Epithelial cell of esophagus (primary cell): Measurements from ENCODE around the gene NRG3.

Experiments
- DNase-seq: peaks from one replicate; pipeline ENCODE4 v3.0.0; 2010; ENCODE audit warnings: low read depth
- H3K4me3 ChIP-seq: 2 replicates; pipeline ENCODE4 v1.5.1; 2011; ENCODE audit warnings: mild to moderate bottlenecking, low read length, control low read depth
- CTCF ChIP-seq: IDR thresholded peaks from 2 replicates; pipeline ENCODE4 v1.5.1; 2011; ENCODE audit warnings: low read depth, mild to moderate bottlenecking, low read length, control low read depth, inconsistent platforms; ENCODE audit not compliant: insufficient read depth; ENCODE audit errors: missing control alignments

NRG3 gene

GRCh38 chr10:82497439-82497838 lies 622.4 kb downstream of the NRG3 start:
- no peak overlapping the region for H3K4me3 ChIP-seq

GRCh38 chr10:82498976-82499375 lies 624.0 kb downstream of the NRG3 start:
- H3K4me3 ChIP-seq: no peak overlapping the region
- TF ChIP-seq CTCF: no peak
- no peak for DNase-seq

More at GRCh38 chr10:82497439-82497838, 622.4 kb downstream of the NRG3 start:
- TF ChIP-seq CTCF: no peak
- DNase-seq: no peak

GRCh38 chr10:82505009-82505408 lies 630.0 kb downstream of the NRG3 start:
- H3K4me3 ChIP-seq: no peak overlapping the region
- no peak for TF ChIP-seq CTCF
- DNase-seq: no peak

- H3K4me3 ChIP-seq: no peak overlapping the region
- DNase-seq: no peak
- no peak for TF ChIP-seq CTCF
Measured at GRCh38 chr10:82506680-82507376, 631.8 kb downstream of the NRG3 start.

GRCh38 chr10:82515256-82515655 lies 640.3 kb downstream of the NRG3 start:
- DNase-seq: no peak
- no peak overlapping the region for H3K4me3 ChIP-seq
- TF ChIP-seq CTCF: no peak

- no peak overlapping the region for H3K4me3 ChIP-seq
- no peak for TF ChIP-seq CTCF
- DNase-seq: no peak
Measured at GRCh38 chr10:82529062-82529461, 654.1 kb downstream of the NRG3 start.

GRCh38 chr10:82535457-82535856 lies 660.5 kb downstream of the NRG3 start:
- no peak for TF ChIP-seq CTCF
- DNase-seq: no peak
- H3K4me3 ChIP-seq: no peak overlapping the region
